ENCODE results near the gene MACROD2. TPM values are rescaled to one million over a fixed set of nuclear protein-coding genes. Genes with fewer than 3 reads are reported as not detected.

Gene MACROD2
- polyA plus RNA-seq, 5 donors, result 5.3 to 8.3 (median 8.1) TPM

DNA sequence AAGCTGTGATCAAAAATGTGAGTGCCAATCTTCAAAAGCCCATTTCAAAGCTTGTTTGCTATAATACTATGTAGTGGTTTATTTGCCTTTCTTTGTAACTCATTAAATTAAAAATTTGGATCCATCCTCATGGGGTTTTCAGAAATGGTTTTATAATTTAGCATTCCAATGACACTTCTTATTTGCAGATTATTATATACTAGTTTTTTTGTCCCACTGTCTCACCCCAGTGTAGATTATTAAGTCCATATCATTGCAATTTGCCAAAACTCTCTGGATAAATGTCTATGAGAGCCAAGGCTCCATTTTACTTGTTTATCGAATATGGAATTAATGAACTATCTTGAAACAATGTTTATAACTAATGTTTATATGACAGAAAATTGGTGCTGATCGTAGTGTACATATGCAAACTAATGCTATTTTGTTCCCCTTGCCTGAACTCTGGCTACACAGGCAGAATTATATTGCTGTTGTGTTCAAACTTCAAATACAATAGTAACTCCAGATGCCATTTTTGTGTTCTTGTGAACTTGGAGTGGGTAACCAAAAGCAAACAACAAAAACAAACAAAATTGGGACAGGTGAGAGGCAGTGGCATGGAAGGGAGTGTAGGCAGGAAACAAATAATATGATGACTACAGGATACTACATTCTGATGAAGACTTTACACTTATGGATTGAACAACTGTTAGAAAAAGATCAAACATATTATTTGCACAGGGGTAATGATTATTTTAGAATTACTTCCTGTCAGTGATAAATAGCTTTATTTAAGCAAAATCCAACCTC lies 649.2 kb downstream of the MACROD2 start:
- no peak for DNase-seq

DNA sequence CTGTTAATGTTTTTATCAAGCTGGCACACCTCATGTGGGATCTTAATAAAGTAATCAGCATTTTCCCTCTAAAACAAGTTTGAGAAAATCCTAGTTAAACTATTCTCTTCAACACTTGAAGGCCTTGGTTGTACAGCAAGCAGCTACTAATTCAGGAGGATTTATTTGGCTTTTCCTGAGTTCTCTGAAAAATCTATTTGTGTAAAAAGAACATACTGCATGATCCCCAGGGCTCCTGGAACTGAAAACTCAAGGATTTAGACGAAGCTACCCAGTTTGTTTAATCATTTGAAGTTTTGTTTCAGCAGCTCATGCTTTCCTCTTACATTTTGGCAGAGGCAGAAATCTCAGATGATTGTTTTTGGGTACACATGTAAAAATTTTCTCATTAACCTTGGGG lies 651.7 kb downstream of the MACROD2 start:
- DNase-seq, result no peak

DNA sequence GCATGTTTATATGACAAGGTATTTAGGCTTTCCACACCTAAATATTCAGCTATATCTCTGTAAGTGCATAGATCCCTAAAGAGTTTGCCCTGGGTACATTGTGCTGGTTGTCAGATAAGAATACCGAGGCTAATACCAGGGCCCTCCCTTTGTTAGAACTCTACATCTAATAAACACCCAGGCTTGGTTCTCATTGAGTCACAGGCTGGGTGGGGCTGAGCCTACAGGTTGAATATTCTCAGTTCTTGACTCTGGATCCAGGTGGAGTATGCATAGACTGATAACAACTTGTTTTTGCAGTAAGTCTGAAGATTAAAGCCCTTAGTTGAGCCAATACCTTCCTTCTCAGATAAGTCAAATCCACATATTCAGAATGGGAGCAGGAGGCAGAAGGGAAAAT lies 654.3 kb downstream of the MACROD2 start:
- DNase-seq, result no peak

DNA sequence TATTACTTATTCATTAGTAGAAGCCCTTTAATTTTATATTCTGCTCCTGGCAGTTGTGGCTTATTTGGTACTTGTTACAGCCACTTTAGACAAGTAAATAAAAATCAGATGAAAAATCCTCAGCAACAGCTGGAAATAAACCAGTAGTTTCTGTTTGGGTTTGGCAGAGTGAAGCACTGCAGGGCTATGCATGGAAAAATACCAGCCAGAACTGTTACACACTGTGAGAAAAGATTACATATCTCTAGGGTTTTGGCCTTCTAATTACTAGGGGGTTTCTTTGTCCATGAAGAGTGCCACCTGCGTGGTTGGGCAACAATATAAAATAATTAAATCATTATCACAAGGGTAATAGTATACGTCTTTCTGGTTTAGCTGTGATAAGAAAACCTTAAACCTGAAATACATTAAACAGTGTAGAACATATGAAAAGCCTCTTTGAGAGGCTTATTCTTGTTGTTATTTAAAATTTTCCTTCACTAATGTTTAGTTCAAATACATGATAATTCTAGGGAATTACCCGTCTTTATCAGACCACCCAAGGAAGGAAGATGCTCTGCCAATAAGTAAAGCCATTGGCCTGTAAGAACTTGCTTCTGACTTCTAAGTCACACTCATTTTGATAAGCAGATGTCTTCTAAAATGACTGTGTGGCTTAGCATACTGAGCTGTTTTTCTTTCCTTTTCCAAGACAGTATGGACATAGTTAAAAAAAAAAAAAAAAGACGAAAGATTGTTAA lies 662.1 kb downstream of the MACROD2 start:
- peak; percentile 25 to 38 for DNase-seq

DNA sequence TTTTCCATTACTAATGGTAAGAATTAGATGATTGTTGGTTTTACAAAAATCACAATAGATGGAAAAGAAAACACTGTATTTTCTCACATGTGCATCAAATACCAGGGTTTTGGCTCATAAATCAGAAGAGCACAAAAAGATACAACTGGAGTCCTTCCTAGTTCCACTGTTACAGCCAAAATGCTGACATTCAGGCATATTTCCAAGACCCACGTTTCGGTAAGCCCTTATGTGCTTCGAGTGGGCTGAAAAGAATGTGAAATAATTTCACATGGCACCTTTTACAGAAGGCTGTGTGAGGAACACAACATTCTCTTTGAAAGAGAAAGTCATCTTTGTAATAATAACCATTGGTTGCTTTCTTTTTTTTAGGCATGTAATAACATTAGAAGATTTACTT lies 668.8 kb downstream of the MACROD2 start:
- no peak for DNase-seq

DNA sequence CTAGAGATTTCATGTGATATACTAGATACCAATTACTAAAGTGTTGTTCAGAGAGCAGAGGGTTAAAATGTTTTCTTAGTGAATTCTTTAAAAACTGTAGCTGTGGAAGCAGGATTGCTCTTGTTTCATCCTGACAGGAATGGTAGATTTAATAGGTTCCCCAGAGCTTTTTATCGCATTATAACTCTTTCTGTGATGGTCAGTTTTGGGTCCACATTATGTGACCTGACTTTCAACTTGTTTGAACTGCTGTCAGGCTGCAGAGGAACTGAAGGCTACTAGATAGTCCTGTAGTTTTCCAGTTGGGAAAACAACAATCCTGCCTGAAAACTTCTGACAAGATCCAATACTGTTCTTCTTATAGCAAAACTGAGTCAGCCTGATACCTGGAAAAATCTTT lies 671.4 kb downstream of the MACROD2 start:
- DNase-seq, result no peak

DNA sequence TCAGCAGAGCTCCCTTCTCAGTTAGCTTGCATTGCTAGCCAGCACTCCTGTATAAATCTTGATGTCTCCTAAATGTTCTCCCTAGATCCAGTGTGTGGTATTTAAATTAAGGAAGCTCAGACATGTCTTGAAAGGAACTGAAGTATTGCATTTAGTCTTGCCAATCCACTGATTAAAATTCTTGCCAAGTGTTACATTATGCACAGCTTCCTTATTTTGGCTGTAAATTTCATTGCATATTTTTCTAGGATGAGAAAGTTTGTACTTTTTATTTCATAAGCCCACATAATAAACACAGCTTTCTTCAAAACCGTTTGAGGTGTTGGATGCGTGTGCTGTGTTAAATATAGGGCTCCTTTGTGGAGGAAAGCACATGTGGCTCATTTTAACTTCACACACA lies 671.9 kb downstream of the MACROD2 start:
- no peak for DNase-seq

DNA sequence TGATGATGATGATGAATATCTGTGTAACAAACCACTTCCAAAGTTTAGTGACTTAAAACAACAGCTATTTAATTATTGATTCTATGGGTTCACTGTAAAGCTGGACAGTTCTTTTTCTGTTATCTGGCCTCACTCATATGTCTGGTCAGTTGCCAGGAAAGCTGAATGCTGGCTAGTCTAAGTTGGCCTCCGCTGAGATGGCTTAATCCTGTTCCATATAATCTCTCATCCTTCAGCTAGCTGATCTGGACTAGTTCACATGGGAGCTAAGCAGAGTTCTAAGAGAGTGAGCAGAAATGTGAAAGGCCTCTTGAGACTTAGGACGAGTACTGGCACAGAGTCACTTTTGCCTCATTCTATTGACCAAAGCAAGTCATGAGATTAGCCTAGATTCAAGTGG lies 676.8 kb downstream of the MACROD2 start:
- DNase-seq, result peak; percentile 20 to 22

DNA sequence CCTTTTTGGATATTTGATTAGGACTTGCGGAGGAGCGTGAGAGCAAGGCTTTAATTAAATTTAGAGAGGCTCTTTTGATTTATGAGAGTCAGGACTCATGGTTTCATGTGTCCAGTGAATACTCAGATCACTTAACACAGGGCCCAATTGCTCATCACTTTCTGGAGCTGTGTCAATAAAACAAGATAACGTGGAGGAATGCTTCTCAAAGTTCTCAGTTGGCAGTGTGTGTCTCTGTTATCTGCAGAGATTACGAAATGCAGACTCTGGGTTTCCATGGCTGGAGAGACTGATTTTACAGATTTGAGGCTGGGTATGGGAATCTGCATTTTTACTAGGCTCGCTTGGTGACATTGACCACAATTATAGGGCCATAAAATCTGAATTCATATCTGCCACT lies 677.8 kb downstream of the MACROD2 start:
- no peak for DNase-seq

DNA sequence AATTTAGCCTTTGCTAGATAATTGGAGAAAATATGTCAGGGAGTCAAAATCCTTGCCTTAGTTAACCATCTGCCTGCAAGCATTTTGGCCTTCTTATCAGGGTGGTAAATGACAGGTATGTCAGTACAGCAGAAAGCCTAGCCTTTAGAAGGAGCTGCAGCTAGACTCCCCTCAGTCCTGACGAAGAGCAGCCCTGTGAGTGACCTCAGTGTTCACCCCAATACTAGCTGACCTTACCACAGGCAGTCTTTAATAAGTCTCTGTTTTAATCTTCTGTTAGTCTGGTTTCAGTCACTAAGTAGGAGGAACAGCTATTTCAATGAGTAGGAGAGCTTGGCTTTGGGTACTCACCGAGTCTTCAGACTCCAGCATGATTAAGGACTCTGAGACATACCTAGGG lies 682.1 kb downstream of the MACROD2 start:
- DNase-seq, result no peak

DNA sequence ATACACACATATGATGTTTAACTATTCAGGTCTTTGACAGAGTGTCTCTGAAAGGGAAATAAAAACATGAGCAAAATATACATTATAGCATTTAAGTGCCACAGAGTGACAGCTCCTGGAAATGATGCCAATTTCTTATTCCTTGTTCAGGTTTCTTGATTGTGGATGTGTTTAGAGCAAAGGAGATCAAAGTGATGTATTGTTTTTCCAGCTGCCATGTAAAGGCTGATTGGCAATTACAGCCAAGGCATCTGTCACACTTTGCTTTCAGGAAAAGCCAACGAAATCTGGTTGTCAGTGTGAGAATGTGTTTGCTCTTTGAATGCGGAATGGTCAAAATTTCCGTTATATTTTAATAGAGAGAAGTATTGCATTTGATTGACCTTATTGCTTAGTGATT lies 689.9 kb downstream of the MACROD2 start:
- no peak for DNase-seq

DNA sequence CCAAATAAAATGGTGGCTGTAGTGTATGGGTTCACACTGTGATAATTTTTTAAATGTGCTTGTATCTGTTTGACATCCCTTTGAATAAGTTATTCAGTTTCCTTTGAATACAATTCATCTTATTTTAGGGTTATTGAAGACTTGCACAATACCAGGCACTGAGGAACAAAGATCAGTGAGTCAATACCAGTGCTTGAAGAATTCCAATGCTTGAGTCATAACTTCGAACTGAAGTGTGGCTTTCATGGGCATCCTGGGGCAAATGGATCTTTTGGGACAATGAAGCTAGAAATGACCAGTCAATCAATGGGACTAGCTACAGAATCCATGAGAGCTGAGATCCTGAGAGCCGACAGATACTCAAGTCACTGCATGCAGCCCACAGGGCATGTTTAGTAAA lies 692.0 kb downstream of the MACROD2 start:
- no peak for DNase-seq

DNA sequence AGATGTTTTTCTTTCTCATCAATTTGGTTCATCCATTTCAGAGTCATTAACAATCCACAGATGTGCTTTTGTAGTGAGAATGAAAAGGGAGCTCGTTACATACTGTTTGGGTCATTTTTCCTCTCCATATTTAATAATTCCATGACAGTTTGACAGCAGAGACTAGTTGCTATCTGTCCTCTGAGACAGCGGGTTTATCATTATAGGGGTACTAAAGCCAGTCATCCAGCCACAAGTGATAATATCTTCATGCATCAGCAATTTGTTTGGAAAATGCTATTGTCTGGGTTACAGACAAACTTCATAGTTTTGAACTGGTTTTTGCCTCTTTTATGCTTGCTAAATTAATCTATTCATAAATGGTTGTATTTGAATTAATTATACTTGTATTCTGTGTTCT lies 692.7 kb downstream of the MACROD2 start:
- no peak for DNase-seq

DNA sequence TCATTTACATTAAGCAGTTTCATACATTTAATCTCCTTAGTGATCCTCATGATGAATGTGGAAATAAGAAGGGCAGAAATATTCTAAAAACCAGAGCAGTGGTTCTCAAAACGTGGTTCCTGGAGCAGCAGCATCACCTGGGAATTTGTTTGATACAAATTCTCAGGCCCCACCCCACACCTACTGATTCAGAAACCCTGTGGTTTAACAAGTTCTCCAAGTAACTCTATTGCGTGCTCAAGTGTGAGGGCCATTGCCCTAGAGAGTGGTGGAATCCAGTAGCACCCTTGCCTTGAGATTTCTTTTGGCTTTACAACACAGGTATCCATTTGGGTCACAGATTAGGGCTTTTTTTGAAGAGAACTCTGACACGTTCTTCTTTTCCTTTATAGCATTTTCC lies 696.7 kb downstream of the MACROD2 start:
- DNase-seq, result no peak

DNA sequence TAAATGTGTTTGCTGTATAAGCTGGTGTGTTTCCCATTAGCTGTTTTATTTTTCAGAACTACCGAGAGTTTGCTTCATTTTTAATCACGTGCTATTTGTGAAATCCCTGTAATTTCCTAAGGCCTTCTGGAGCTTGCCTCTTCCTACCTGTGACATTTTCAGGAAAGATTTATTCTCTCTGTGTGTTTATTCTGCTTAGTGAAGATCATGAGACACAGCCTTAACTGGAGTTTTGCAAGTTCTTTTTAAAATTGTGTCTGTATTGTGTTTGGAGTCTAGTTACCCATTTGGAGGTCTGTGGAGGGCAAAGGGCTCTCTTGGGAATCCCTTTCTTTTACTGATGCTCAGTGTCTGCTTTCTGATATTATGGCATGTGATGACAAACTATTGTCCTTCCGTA lies 701.2 kb downstream of the MACROD2 start:
- no peak for DNase-seq

DNA sequence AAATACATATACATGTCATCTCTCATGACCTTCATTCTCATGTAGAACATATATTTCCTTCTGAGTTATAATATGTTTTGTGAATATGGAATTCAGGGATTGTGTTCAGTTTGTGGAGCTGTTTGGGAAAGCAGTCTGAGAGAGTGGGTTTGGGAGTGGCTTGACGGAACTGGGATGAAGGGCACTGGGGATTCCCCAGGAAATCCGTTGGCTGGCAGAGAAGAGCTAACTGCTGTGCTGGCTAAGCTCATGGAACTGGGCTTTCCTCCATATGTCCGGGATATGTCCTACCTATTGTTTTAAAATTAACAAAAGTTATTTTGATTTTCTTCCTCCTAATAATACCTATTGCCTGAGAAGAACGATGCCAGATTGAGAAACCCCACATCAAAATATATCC lies 701.6 kb downstream of the MACROD2 start:
- DNase-seq, result no peak

DNA sequence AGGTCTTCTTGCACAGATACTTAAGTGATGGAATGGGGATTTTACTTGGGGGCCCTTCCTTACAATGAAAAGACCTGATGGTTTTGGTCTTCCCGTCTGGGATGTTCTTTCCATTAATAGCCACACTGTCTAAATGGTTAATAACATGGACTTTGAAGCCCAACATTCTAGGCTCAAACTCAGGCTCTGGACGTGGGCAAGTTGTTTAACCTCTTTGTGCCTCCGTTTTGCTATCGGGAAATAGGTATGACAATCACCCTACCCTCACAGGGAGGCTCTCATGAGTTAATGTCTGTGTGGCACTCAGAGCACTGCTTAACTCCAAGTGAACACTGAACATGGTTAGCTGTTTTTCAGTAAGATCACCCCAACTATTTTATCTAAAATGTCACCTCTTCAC lies 702.8 kb downstream of the MACROD2 start:
- DNase-seq, result no peak

DNA sequence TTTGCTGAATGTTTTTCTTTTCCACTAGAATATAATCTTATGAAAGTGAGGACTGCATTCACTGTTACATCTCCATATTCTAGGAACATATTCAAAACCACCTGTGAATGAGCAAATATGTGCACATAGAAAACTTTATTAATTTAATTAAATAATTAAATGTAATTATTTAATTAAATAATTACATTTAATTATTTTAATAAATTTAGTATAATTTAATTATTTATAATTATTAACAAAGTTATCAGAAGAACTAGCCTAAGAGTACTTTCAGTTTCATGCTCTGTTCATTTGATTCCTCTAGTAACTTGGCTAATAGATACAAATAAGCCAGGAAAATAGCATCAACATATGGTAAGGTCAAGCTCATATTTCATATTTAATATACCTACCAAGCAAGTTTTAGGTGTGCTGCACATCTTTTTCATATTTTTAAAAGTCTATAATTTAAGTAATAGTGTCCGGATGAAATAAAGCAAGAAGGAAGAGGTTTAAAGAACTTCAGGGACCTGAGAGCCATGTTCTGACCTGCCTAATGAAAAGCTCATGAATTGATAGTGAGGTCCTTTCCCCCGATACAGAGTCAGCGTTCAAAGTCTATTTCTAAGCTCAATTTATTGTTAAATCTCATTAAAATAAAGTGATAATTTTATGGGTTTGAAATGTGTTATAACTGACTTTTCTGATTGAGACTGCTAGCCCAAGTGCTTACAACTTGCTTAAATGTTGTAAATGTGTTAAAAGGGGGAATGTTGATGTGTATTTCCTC lies 703.5 kb downstream of the MACROD2 start:
- DNase-seq, result no peak

DNA sequence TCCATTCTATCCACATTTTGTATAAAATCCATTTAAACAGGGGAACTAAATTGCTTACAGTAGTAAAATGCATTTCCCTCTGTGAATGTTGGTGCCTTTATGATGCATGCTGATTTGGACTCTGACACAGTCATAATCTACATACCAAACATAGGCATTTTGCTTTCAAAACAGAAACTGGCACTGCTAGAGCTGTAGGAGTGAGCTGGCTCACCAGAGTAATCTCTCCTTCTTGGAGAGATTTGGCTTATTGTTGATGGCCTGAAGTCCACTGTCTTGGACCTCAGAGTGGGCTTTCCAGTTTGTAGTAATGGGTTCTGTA lies 705.3 kb downstream of the MACROD2 start:
- DNase-seq, result no peak

DNA sequence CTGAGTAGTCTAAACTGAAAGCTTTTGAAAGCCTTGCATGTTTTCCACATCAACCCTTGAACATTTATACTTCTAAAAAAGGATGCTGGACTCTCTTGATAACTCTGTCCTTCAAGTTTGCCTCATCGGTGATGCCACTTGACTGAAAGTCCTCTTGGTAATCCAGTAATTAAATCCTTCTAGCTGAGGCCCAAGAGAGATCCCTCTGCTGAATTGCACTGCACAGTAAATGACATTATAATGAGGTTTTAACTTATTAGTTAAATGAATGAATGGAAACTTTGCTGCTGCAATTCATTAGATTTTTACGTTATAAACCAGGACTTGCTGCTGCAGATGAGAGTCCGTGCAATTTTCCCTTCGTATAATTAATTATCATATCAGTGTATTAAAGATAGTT lies 706.0 kb downstream of the MACROD2 start:
- DNase-seq, result no peak

DNA sequence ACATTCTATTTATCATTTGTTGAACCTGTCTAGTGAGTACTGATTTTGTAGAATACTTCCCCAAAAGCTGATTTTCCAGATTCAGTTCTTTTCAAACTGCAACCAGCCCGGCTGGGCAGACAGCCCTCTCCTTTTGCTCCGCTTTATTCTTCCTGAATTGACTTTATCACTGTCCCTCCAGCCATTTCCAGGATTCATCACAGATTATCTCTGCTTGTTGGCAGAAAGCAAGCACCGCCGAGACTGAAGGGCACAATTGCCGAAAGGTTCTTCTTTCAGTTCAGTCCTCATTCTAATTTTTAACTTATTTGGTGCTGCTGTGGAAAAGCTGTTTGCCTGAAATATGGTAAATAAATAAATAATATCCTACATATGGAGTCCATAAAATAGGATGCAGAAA lies 711.2 kb downstream of the MACROD2 start:
- no peak for DNase-seq

DNA sequence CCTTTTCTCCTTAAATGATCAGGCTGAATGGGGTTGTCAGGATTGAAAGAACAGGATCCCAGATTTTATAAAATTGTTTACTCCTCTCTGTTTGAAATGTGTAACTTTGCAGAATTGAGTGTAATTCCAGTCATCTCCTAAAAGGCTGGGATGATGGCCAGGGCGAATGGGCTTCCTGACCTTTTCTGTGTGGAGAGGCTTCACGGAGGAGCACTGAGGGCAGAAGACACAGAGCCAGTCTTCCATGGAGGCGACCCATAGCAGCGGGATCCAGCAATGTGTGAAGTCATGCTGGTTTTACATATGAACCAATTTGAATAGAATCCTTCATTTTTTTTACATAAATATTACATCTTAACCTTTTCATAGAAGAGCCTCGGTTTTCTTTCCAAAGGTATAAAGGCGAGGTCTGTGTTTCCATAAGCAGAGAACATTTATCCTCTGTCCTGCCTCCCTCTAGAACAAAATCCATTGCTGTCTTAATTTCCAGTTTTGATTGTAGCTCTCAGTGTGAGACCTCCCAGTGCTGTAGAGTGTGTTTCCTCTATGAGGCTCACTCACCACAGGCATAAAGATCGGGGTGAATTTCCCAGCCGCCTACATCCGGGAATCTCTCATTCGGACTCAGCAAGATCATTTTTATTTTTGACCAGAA lies 711.8 kb downstream of the MACROD2 start:
- DNase-seq, result no peak
